Activated naive CD4-positive, alpha-beta T cell treated with anti-CD3 and anti-CD28 coated beads, Interleukin-2, amount 50 U/mL, for 72 hours (primary cell): ENCODE measurements around the gene CNTNAP2. TPM values are rescaled to one million over a fixed set of nuclear protein-coding genes. Genes with fewer than 3 reads are reported as not detected.
"Not testable (repeated sequence)": the region's sequence is repeated elsewhere in the genome, so short reads cannot be mapped to it uniquely, and the experiment has no call there.

Source experiments
- ATAC-seq, 2 donors: fragments of 150-1000 bp; cut with Tn5 transposase; 2 replicates each; pipeline ENCODE4 v1.10.0; 2021; ENCODE audit warnings: mild to moderate bottlenecking in 2 of 2, moderate library complexity in 2 of 2
- DNase-seq, 2 donors: peaks; one replicate each; pipeline ENCODE4 v3.0.0; 2021 to 2022; ENCODE audit warnings: low spot score in 2 of 2
- H3K27ac Mint-ChIP-seq, 2 donors: one replicate each; pipeline ENCODE4 v1.8.0; 2022; ENCODE audit warnings: mild to moderate bottlenecking in 2 of 2, mixed read lengths in 2 of 2
- H3K36me3 Mint-ChIP-seq, 2 donors: one replicate each; pipeline ENCODE4 v1.8.0; 2022; ENCODE audit warnings: mixed read lengths in 2 of 2
- H3K9me3 Mint-ChIP-seq, 2 donors: one replicate each; pipeline ENCODE4 v1.8.0; 2022; ENCODE audit warnings: mixed read lengths in 2 of 2
- total RNA-seq, 2 donors: library from RNA; stranded (reverse); gene quantifications; one replicate each; pipeline ENCODE4 v1.2.3, GENCODE V29; 2022

CNTNAP2 gene
- total RNA-seq, 2 donors from 2014 or later, result not detected

DNA sequence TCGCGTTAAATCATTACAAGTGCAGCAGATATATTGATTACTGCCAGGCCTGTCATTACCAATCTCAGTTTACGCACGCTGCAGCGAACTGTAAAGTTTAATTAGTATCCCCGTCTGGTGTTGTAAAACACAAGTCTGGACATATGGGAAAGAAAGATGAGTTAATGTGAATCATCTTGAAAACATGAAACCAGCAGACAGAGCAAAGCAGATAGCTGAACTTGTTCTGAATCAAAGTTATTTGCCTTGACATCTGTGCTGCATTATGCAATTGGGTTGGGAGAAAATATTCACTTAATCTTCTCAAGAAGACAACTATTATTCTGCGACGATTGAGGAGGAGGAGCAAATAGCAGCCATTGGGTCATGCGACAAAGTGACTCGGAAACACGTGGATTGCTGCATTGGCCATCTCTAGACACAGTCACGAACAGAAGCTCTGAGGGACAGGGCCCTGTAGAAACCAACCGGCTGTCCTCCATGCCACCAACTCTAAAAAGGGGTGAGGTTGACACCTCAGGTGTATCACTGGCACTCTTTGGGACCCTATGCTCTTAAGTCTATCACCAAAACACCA, 2317.7 kb downstream of the CNTNAP2 start:
- ATAC-seq (no peak), DNase-seq (no peak)
- no peaks in the 10 kb centered on the region for H3K36me3 Mint-ChIP-seq

DNA sequence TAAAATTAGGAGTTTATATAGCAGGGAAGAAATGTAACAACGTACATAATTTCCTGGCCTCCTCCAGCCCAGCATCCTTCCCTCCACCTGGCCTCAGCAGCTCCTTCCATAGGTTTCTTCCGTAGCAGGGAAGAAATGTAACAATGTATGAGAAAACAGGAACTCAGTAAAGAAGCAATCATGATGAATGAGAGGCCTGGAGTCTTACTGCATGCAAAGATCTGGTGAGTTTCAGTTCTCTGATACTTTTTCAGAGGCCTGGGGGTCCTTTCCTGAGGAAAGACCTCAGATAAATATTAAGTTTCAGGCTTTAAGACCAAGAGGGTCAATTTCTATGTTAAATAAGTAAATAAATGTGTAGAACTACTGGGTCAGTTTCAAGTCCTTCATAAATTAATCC, 2318.3 kb downstream of the CNTNAP2 start:
- H3K9me3 Mint-ChIP-seq, result no peaks in the 10 kb centered on the region
- ATAC-seq (no peak), DNase-seq (no peak)
- no peak overlapping the region for H3K27ac Mint-ChIP-seq
- H3K36me3 Mint-ChIP-seq, result no peaks in the 10 kb centered on the region

More for the DNA sequence above, 2317.7 kb downstream of the CNTNAP2 start:
- H3K27ac Mint-ChIP-seq, result no peak overlapping the region
- no peaks in the 10 kb centered on the region for H3K9me3 Mint-ChIP-seq

DNA sequence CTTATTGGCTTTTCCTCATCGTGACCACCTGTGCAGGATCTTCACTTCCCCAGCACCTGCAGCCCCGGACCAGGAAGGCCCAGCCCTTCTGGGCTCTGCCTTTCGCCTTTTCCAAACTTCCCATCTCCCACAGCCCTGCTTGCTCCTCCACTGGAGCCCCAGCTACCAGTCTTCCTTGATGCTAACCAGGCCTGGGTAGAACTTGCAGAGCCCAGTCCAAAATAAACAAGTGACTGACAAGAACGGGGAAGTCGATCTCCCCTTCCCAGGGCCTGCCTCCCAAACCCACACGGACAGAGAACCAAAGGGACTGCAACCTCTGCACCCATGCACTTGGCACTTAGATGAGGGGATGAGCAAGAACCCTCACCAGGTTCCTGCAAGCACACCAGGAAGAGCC, 2319.1 kb downstream of the CNTNAP2 start:
- H3K27ac Mint-ChIP-seq, result no peak overlapping the region
- ATAC-seq (no peak), DNase-seq (no peak)
- no peaks in the 10 kb centered on the region for H3K9me3 Mint-ChIP-seq
- no peaks in the 10 kb centered on the region for H3K36me3 Mint-ChIP-seq

DNA sequence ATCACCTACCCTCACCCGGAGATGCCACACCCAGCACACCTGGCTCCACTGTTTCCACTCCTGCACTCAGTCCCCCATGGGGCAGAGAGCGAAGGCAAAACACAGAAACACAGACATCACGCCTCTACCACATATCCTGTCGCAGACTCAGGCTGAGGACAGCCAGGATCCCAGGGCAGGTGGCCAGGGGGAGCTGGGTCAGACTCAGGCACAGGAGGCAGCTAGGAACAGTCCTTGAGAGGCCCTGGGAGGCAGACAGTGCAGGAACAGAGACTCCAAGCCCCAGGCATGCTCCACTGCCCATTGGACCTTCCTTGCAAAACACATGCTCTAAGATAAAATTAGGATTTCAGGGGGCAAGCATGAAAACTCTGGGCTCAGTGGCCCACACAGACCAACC, 2319.5 kb downstream of the CNTNAP2 start:
- no peaks in the 10 kb centered on the region for H3K9me3 Mint-ChIP-seq
- ATAC-seq, result no peak
- no peak overlapping the region for H3K27ac Mint-ChIP-seq
- no peak for DNase-seq
- no peaks in the 10 kb centered on the region for H3K36me3 Mint-ChIP-seq

DNA sequence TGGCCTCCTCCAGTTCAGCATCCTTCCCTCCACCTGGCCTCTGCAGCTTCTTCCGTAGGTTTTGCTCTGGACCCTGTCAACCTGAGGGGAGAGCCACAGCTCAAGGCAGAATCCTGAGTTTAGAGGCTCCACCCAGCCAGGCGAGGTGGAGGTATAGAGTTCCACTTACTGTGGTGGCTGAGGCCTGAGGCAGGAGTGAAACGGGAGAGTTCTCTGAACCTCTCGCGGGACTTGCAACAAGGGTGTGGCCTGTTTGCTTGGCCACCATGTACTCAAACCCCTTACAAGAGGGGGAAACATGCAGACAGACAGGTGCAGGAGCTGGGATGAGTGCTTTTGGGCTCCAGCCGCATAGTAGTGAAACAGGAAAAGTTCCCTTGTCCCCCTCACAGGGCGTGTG, 2320.0 kb downstream of the CNTNAP2 start:
- Mint-ChIP-seq H3K27ac (no peak overlapping the region), H3K9me3 (no peaks in the 10 kb centered on the region), H3K36me3 (no peaks in the 10 kb centered on the region)
- ATAC-seq (no peak), DNase-seq (no peak)

DNA sequence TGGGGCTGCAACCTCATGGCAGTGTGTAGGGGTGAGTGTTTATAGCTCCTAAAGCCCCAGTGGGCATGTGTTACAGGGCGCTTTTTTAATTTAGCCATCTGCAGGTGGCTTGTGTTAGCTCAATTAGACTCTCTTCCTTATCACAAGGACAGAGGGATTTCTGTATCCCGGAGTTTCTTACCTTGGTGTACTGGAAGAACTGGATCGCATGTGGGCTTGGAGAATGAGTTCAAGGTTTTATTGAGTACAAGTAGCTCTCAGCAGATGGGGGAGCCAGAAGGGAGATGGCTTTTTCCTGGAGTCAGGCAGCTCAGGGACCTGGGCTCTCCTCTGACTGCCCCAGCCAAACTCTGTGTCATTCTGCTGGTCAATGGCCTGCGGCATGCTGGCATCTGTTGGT, 2320.4 kb downstream of the CNTNAP2 start:
- Mint-ChIP-seq H3K9me3 (no peaks in the 10 kb centered on the region), H3K36me3 (no peaks in the 10 kb centered on the region), H3K27ac (no peak overlapping the region)
- ATAC-seq, result no peak
- DNase-seq, result no peak

DNA sequence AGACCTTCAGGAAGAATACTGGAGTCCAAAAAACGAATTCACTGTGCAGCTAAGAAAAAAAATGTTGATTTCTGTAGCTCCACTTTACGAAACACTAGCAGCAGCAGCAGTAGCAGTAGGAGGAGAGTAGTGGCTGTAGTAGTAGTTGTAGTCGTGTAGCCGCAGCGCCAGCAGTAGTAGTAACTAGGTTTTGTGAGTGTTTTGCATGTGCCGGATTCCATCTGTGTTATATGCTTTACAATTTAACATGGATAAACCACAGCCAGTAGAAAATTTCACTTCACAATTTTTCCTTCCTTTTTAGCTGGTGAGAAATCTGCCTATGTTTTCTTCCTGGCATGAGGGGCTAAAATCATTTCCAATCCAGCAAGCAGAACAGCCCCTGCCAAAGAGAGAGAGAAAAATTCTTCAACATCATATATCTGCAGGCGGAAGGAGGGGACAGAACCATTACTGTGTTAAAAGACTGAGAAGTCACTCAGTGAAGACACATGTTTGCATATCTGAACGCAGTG, 2325.6 kb downstream of the CNTNAP2 start:
- H3K27ac Mint-ChIP-seq, result no peak overlapping the region

DNA sequence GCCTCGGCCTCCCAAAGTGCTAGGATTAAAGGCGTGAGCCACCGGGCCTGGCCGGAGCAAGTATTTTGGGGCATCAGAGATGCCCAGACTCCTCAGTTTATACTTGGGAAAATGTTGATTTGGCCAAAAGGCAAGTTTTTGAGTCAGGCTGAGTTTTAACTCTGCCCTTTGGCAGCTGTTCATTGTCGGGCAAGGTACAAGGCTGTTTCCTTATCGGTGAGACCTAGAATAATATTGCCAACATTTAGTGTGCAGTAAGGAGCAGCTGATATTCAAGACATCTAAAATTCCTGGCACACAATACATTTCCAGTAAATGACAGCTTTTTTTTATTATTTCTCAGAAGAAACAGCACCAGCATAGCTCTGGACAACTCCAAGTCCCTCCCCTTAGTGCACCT, 2326.3 kb downstream of the CNTNAP2 start:
- peaks cover 0 to 6% of the 10 kb centered on the region in 2 donors for H3K36me3 Mint-ChIP-seq
- ATAC-seq (no peak), DNase-seq (no peak)
- H3K27ac Mint-ChIP-seq, result no peak overlapping the region
- no peaks in the 10 kb centered on the region for H3K9me3 Mint-ChIP-seq

More for the DNA sequence above, 2325.6 kb downstream of the CNTNAP2 start:
- ATAC-seq (no peak), DNase-seq (no peak)
- Mint-ChIP-seq H3K9me3 (no peaks in the 10 kb centered on the region), H3K36me3 (peaks cover 0 to 6% of the 10 kb centered on the region in 2 donors)

DNA sequence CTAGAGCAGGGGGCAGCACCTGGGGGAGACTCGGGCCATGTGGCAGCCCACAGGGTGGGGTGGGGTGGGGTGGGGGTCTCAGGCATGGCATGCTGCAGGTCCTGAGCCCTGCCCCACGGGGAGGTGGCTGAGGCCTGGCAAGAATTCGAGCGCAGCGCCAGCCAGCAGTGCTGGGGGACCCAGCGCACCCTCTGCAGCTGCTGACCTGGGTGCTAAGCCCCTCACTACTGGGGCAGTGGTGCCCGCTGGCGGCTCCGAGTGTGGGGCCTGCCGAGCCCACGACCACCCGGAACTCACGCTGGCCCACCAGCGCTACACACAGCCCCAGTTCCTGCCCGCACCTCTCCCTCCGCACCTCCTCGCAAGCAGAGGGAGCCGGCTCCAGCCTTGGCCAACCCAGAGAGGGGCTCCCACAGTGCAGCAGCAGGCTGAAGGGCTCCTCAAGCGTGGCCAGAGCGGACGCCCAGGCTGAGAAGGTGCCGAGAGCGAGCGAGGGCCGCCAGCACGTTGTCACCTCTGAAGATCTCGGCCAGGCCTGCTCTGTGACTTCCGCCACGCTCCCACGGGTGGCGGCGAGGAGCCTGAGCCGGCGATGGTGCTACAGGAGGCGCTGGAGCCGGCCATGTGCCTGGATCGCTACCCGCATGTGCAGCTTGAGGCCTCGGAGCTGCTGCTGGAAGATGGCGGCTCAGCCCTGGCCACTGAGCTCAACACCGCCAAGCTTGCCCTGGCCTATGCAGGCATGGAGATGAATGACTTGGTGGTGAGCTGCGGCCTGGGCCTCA, 2328.9 kb downstream of the CNTNAP2 start:
- Mint-ChIP-seq H3K9me3 (no peaks in the 10 kb centered on the region), H3K27ac (no peak overlapping the region), H3K36me3 (peaks cover 0 to 6% of the 10 kb centered on the region in 2 donors)
- DNase-seq, result no peak
- no peak for ATAC-seq

DNA sequence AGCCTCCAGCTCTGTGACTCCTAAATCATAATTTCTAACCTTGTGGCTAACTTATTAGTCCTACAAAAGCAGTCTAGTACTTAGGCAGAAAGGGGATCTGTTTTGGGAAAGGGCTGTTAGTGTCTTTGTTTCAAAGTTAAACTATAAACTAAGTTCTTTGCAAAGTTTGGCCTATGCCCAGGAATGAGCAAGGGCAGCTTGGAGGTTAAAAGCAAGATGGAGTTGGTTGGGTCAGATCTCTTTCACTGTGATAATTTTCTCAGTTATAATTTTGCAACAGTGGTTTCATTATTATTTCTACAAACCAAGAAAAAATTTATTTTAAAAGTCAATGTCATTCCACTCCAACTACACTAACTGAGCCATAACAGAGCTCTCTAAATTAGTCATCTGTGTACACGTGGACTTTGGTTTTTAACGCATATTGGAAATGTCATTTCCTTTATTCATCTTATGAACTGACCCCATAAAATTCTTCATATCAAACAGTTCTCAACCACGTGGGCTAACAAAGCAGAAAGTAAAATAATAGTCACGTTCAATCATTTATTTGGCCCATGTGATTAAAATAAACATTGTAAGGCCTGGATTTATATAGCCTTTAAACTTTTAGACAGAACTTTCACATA, 2330.7 kb downstream of the CNTNAP2 start:
- Mint-ChIP-seq H3K9me3 (peaks cover 0 to 2% of the 10 kb centered on the region in 2 donors), H3K27ac (no peak overlapping the region), H3K36me3 (peaks cover 0 to 6% of the 10 kb centered on the region in 2 donors)
- peak; percentile 29 to 87 for ATAC-seq
- DNase-seq, result no peak

DNA sequence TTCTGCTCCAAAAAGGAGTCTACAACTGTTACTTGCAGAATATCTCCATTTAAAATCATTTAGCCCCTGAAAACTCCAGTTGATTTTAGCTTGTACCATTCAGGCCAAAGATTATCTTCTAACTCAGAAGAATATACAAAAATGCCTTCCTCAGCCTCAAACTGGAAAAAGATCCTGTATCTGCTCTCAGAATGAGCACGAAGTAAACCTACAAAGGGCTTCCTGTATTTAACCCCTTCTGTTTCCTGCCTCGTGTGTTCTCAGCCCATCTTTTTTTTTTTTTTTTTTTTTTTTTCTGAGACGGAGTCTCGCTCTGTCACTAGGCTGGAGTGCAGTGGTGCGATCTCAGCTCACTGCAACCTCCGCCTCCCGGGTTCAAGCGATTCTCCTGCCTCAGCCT, 2334.9 kb downstream of the CNTNAP2 start:
- H3K9me3 Mint-ChIP-seq, H3K36me3 Mint-ChIP-seq, DNase-seq: not testable (repeated sequence)
- H3K27ac Mint-ChIP-seq, result peak overlapping the region in 1 of 2 donors; percentile 60
- peak in 1 of 2 donors; percentile 66 for ATAC-seq

DNA sequence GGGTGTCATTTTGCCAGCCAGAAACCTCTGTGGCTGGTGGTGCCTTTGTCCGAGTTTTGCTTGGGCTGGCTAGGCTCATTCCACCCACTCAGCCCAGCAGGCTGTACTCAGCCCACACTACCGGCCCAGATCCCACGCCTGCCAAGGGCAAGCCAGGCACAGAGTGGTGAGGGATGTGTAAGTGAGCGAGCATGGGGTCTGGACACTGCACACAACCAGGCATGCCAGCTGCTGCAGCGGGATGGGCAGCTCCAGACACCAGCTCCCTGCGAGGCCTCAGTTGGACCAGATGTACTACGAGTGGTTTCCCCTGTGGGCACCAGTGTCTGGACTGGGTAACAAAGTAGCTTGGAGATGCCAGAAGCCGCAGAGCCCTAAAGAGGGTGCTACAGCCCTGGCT, 2339.8 kb downstream of the CNTNAP2 start:
- DNase-seq, result no peak
- ATAC-seq, result no peak
- no peak overlapping the region for H3K27ac Mint-ChIP-seq
- no peaks in the 10 kb centered on the region for H3K36me3 Mint-ChIP-seq
- peaks cover 0 to 4% of the 10 kb centered on the region in 2 donors for H3K9me3 Mint-ChIP-seq

DNA sequence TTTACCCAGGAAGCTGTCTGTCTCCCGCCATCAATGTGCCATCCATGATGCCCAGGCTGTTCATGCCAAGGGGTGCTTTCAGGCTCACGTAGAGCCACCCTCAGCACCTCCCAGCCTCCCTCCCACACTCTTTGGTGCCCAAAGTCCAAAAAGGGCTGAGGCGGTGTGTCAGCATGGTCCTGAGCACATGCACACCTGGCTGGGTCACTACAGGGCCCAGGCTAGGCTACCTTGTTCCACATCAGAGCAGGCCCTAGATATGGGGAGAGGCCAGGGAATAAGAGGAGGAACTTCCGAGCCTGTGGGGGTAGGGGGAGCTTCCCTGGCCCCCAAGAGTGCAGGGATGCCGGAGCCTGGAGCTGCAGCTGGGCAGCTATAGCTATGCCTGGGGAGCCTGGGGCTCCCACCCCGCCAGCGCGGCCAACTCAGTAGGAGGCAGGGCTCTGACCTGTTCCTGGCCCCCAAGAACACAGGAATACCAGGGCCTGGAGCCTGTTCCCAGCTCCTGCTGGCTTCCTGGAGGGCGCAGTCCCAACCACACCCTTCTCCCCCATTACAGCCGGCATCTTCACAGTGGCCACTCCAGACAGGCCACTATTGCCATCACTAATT, 2340.8 kb downstream of the CNTNAP2 start:
- DNase-seq, result no peak
- Mint-ChIP-seq H3K36me3 (no peaks in the 10 kb centered on the region), H3K9me3 (peaks cover 2 to 4% of the 10 kb centered on the region in 2 donors), H3K27ac (no peak overlapping the region)
- ATAC-seq, result no peak

DNA sequence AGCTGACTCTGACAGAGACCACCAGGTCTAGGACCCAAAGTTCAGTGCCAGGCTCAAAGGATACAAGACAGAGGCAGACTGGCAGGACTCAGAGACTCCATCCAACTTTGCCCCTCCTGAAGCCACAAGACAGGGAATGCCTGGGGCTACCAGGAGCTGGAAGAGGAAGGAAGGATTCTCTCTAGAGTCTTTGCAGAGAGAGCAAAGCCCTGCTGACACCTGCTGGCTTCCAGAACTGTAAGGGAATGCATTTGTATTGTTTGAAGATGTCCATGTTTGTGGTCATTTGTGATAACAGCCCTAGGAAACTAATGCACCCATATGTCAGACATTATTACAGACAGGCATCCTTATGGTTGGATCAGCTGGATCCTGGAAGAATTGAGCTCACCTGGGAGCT, 2341.7 kb downstream of the CNTNAP2 start:
- no peak for ATAC-seq
- no peak overlapping the region for H3K27ac Mint-ChIP-seq
- no peaks in the 10 kb centered on the region for H3K36me3 Mint-ChIP-seq
- peaks cover 5 to 7% of the 10 kb centered on the region in 2 donors for H3K9me3 Mint-ChIP-seq
- no peak for DNase-seq

DNA sequence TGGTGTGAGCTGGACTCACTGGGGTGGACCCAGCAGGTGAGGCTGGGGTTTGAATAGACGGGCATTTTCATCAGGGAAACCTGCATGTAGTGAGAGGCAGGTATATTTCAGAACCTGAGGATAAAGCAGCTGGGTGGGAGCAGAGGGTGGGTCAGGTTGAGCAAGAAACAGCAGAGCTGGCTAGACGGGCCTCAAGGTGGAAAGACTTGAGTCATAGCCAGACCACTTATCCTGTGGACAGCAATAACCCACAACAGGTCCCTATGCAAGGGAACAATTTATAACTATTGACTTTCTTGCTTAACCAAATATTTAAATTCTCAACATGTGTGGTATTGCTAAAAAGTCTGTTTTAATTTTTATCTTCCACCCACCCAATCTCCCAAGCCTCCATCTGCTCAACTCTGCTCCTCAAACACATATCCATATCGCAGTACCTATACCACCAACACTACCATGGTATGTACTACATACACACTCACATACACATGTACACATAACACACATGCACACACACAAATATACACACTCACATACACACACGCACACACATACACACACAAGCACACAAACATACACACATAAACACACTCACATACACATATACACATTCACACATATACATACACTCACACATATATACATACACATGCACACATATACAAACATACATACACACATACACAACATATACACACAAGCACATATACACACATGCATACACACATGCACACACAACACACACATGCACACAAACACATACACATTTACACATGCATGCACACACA, 2345.0 kb downstream of the CNTNAP2 start:
- H3K36me3 Mint-ChIP-seq, result no peaks in the 10 kb centered on the region
- peaks cover 7 to 8% of the 10 kb centered on the region in 2 donors for H3K9me3 Mint-ChIP-seq
- DNase-seq (no peak), ATAC-seq (no peak)
- no peak overlapping the region for H3K27ac Mint-ChIP-seq

DNA sequence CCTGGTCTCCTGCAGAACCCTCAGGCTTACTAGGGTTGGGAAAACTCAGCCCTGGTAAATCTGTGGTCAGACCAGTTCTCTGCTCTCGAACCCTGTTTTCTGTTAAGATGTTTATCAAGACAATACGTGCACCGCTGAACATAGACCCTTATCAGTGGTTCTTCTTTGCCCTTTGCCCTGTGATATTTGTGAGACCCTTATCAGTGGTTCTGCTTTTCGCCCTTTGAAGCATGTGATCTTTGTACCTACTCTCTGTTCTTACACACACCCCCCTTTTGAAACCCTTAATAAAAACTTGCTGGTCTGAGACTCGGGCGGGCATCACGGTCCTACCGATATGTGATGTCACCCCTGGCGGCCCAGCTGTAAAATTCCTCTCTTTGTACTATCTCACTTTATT, 2346.2 kb downstream of the CNTNAP2 start:
- not testable (repeated sequence) for H3K9me3 Mint-ChIP-seq, DNase-seq, H3K27ac Mint-ChIP-seq, ATAC-seq, H3K36me3 Mint-ChIP-seq
